CD4-positive, alpha-beta T cell treated with Interleukin-6 for 4 hours (primary cell): ENCODE measurements around the gene L2HGDH.

Experiments
- DNase-seq: peaks from one replicate; pipeline ENCODE4 v3.0.0-alpha.2; 2020; ENCODE audit warnings: mixed read lengths

L2HGDH gene

GRCh38 chr14:50225974-50226297, 86.1 kb downstream of the L2HGDH start:
- no peak for DNase-seq

GRCh38 chr14:50225067-50225973, 86.7 kb downstream of the L2HGDH start:
- DNase-seq: no peak

- no peak for DNase-seq
Measured at GRCh38 chr14:50222055-50222613, 89.9 kb downstream of the L2HGDH start.

- DNase-seq: no peak
Measured at GRCh38 chr14:50218501-50218900, 93.5 kb downstream of the L2HGDH start.

- no peak for DNase-seq
Measured at GRCh38 chr14:50215416-50215815, 96.6 kb downstream of the L2HGDH start.

GRCh38 chr14:50213795-50214194, 98.2 kb downstream of the L2HGDH start:
- DNase-seq: no peak

GRCh38 chr14:50212726-50213125, 99.3 kb downstream of the L2HGDH start:
- DNase-seq: no peak

- DNase-seq: no peak
Measured at GRCh38 chr14:50210074-50210473, 102.0 kb downstream of the L2HGDH start.

GRCh38 chr14:50198499-50198898, 113.5 kb downstream of the L2HGDH start:
- DNase-seq: no peak

GRCh38 chr14:50191499-50191898, 120.5 kb downstream of the L2HGDH start:
- no peak for DNase-seq
